HepG2 (cell line): ENCODE results near the gene SPAG8. TPM values are rescaled to one million over a fixed set of nuclear protein-coding genes. Genes with fewer than 3 reads are reported as not detected.

Experiments
- CHD2 ChIP-seq: IDR thresholded peaks from 2 replicates; pipeline ENCODE4 v1.6.1; 2011; ENCODE audit warnings: low read depth, low read length, improper control_type of control experiment
- GABPA ChIP-seq, 2 experiments: IDR thresholded peaks; 2 replicates each; pipeline ENCODE4 v1.6.1; 2011 to 2016; ENCODE audit warnings: low read depth in 2 of 2, low read length in 1 of 2, missing biosample characterization in 1 of 2, missing genetic modification characterization in 1 of 2
- HCFC1 ChIP-seq: fragments of 150-350 bp; IDR thresholded peaks from 2 replicates; pipeline ENCODE4 v1.6.1; 2014; ENCODE audit warnings: low read depth, low read length
- HNF4G ChIP-seq, 2 experiments: sonication (generic) in 1 of 2; formaldehyde crosslinking in 1 of 2; IDR thresholded peaks; 2 replicates each; pipeline versions ENCODE4 v1.4.0 to v1.6.1; 2011 to 2020; ENCODE audit warnings: borderline replicate concordance in 2 of 2, low read depth in 2 of 2, mild to moderate bottlenecking in 2 of 2, low read length in 1 of 2, missing genetic modification reagents in 1 of 2, moderate library complexity in 1 of 2
- HOXA5 ChIP-seq: sonication (generic); formaldehyde crosslinking; IDR thresholded peaks from 2 replicates; pipeline ENCODE4 v1.4.0; 2020; ENCODE audit warnings: missing genetic modification reagents
- JUNB ChIP-seq: sonication (generic); formaldehyde crosslinking; IDR thresholded peaks from 2 replicates; pipeline ENCODE4 v1.8.0; 2022; ENCODE audit warnings: missing genetic modification reagents, mild to moderate bottlenecking, borderline replicate concordance
- KLF11 ChIP-seq: IDR thresholded peaks from 2 replicates; pipeline ENCODE4 v1.6.1; 2016; ENCODE audit warnings: missing compliant biosample characterization
- MIER2 ChIP-seq: IDR thresholded peaks from 2 replicates; pipeline ENCODE4 v1.6.1; 2016; ENCODE audit warnings: missing biosample characterization, missing genetic modification reagents
- NCOA2 ChIP-seq: sonication (generic); formaldehyde crosslinking; IDR thresholded peaks from 2 replicates; pipeline ENCODE4 v1.8.0; 2022; ENCODE audit warnings: inconsistent platforms
- PBX2 ChIP-seq: IDR thresholded peaks from 2 replicates; pipeline ENCODE4 v1.6.1; 2016; ENCODE audit warnings: control low read depth
- PHF5A ChIP-seq: IDR thresholded peaks from one replicate; pipeline ENCODE4 v1.6.1; 2018; ENCODE audit warnings: low read depth, missing genetic modification reagents; ENCODE audit not compliant: unreplicated experiment
- POGZ ChIP-seq: sonication (generic); formaldehyde crosslinking; IDR thresholded peaks from 2 replicates; pipeline ENCODE4 v1.4.0; 2020; ENCODE audit warnings: mild to moderate bottlenecking, missing genetic modification reagents
- SAP130 ChIP-seq: IDR thresholded peaks from 2 replicates; pipeline ENCODE4 v1.6.1; 2016; ENCODE audit warnings: low read depth
- SMAD1 ChIP-seq: sonication (generic); formaldehyde crosslinking; IDR thresholded peaks from 2 replicates; pipeline ENCODE4 v1.4.0; 2020; ENCODE audit warnings: missing genetic modification reagents, low read depth, mild to moderate bottlenecking, borderline replicate concordance
- SNAI1 ChIP-seq: sonication (generic); formaldehyde crosslinking; IDR thresholded peaks from 2 replicates; pipeline ENCODE4 v1.5.0; 2020; ENCODE audit warnings: mild to moderate bottlenecking, missing genetic modification reagents, borderline replicate concordance
- SP2 ChIP-seq: sonication (generic); formaldehyde crosslinking; IDR thresholded peaks from 2 replicates; pipeline ENCODE4 v1.5.1; 2020; ENCODE audit warnings: mild to moderate bottlenecking, missing genetic modification reagents
- SP5 ChIP-seq: IDR thresholded peaks from 2 replicates; pipeline ENCODE4 v1.6.1; 2016; ENCODE audit warnings: low read depth, borderline replicate concordance
- TFDP1 ChIP-seq: IDR thresholded peaks from 2 replicates; pipeline ENCODE4 v1.6.1; 2016; ENCODE audit warnings: missing compliant biosample characterization, missing genetic modification reagents, borderline replicate concordance
- TGIF2 ChIP-seq: IDR thresholded peaks from 2 replicates; pipeline ENCODE4 v1.6.1; 2016; ENCODE audit warnings: control low read depth, missing compliant biosample characterization
- YEATS2 ChIP-seq: sonication (generic); formaldehyde crosslinking; IDR thresholded peaks from 2 replicates; pipeline ENCODE4 v1.4.0; 2020; ENCODE audit warnings: missing genetic modification reagents, borderline replicate concordance
- ZFP41 ChIP-seq: sonication (generic); formaldehyde crosslinking; IDR thresholded peaks from 2 replicates; pipeline ENCODE4 v1.4.0; 2020; ENCODE audit warnings: mild to moderate bottlenecking, missing genetic modification reagents, borderline replicate concordance
- ZNF281 ChIP-seq: sonication (generic); formaldehyde crosslinking; IDR thresholded peaks from 2 replicates; pipeline ENCODE4 v1.4.0; 2020; ENCODE audit warnings: missing genetic modification reagents, borderline replicate concordance
- ZNF33A ChIP-seq: sonication (generic); formaldehyde crosslinking; IDR thresholded peaks from 2 replicates; pipeline ENCODE4 v1.5.1; 2020; ENCODE audit warnings: missing genetic modification reagents, mild to moderate bottlenecking, moderate library complexity, borderline replicate concordance
- ZNF350 ChIP-seq: sonication (generic); formaldehyde crosslinking; IDR thresholded peaks from 2 replicates; pipeline ENCODE4 v1.4.0; 2020; ENCODE audit warnings: mild to moderate bottlenecking, low read depth, missing genetic modification reagents, borderline replicate concordance
- ZNF564 ChIP-seq: sonication (generic); formaldehyde crosslinking; IDR thresholded peaks from 2 replicates; pipeline ENCODE4 v1.8.1; 2023; ENCODE audit warnings: mild to moderate bottlenecking, missing genetic modification reagents
- ZNF746 ChIP-seq: sonication (generic); formaldehyde crosslinking; IDR thresholded peaks from 2 replicates; pipeline ENCODE4 v1.8.0; 2022; ENCODE audit warnings: mild to moderate bottlenecking, missing genetic modification reagents
- ZNF772 ChIP-seq: sonication (generic); formaldehyde crosslinking; IDR thresholded peaks from 2 replicates; pipeline ENCODE4 v1.5.0; 2020; ENCODE audit warnings: mild to moderate bottlenecking, missing genetic modification reagents
- ZNF790 ChIP-seq: sonication (generic); formaldehyde crosslinking; IDR thresholded peaks from 2 replicates; pipeline ENCODE4 v1.8.0; 2022; ENCODE audit warnings: missing genetic modification reagents, mild to moderate bottlenecking, borderline replicate concordance
- polyA plus RNA-seq, 8 experiments: library from polyadenylated mRNA; depleted of rRNA in 3 of 8; stranded (reverse) in 7 of 8; unstranded in 1 of 8; fragments of >200 nt; fragmentation: Illumina TruSeq in 4 of 8; extraction: Trizol in 4 of 8; gene quantifications; 2 replicates each; pipeline versions ENCODE4 v1.2.1 to v1.2.3, GENCODE V29; 2011 to 2016; ENCODE audit warnings: low read depth in 4 of 8, missing spikeins in 1 of 8, mixed read lengths in 1 of 8; ENCODE audit not compliant: insufficient read depth in 1 of 8
- total RNA-seq, 5 experiments: library from RNA; depleted of rRNA; stranded (reverse); fragments of >200 nt; fragmentation: Illumina TruSeq; extraction: Trizol; gene quantifications; 2 replicates each; pipeline ENCODE4 v1.2.3, GENCODE V29; 2016; ENCODE audit warnings: low read depth in 1 of 5

Gene SPAG8
- total and polyA plus RNA-seq, 2 of the 13 experiments (the other 11 are each of a cell fraction or from before 2014, with no cell fraction given): 0.18 to 0.27 TPM

GRCh38 chr9:35835766-35836165 lies 23.7 kb upstream of the SPAG8 start (continued):
- TF ChIP-seq TFDP1 (CRISPR knock-in tag) (0 out of 2 replicates have a peak, but pooled peaks have one; percentile 14), YEATS2 (CRISPR knock-in tag) (no peak), KLF11 (no peak), ZNF772 (no peak), SNAI1 (no peak), SP5 (CRISPR knock-in tag) (no peak), ZNF33A (CRISPR knock-in tag) (no peak), PHF5A (CRISPR knock-in tag) (no peak), ZNF281 (CRISPR knock-in tag) (no peak), JUNB (CRISPR knock-in tag) (no peak), MIER2 (CRISPR knock-in tag) (no peak), TGIF2 (CRISPR knock-in tag) (0 out of 2 replicates have a peak, but pooled peaks have one; percentile 33), HNF4G (IDR thresholded peaks at IDR 0.05; ENCODE audit: borderline replicate concordance, low read depth, low read length) (no peak; the same call in 1 of the 2 replicates), HNF4G (CRISPR knock-in tag; IDR thresholded peaks at IDR 0.05; ENCODE audit: borderline replicate concordance, low read depth) (0 out of 2 replicates have a peak, but pooled peaks have one; percentile 53), HCFC1 (no peak), SP2 (CRISPR knock-in tag) (no peak), ZNF564 (CRISPR knock-in tag) (no peak), SAP130 (CRISPR knock-in tag) (peak; percentile 52; the same call in 1 of the 2 replicates), NCOA2 (no peak), ZNF790 (CRISPR knock-in tag) (no peak), HOXA5 (no peak), ZFP41 (CRISPR knock-in tag) (no peak), CHD2 (no peak), ZNF746 (CRISPR knock-in tag) (no peak), POGZ (no peak), GABPA (IDR thresholded peaks at IDR 0.05; ENCODE audit: low read depth, low read length) (no peak), GABPA (CRISPR knock-in tag; IDR thresholded peaks at IDR 0.05; ENCODE audit: low read depth) (peak; percentile 35; the same call in 1 of the 2 replicates), SMAD1 (CRISPR knock-in tag) (no peak), PBX2 (CRISPR knock-in tag) (peak; percentile 25; the same call in 1 of the 2 replicates), ZNF350 (CRISPR knock-in tag) (no peak)
